Testis (tissue), 3 donors: ENCODE measurements around the gene CREB3L1. TPM values are rescaled to one million over a fixed set of nuclear protein-coding genes. Genes with fewer than 3 reads are reported as not detected.

ENCODE experiments used
- DNase-seq: peaks from one replicate; pipeline ENCODE4 v3.0.0-alpha.2; 2019
- H3K27ac ChIP-seq, 2 donors: fragments of 200-600 bp; sonication (generic); one replicate each; pipeline ENCODE4 v1.5.1; 2019
- H3K27me3 ChIP-seq: fragments of 200-600 bp; sonication (generic); one replicate; pipeline ENCODE4 v1.5.1; 2019
- H3K36me3 ChIP-seq: fragments of 200-600 bp; sonication (generic); one replicate; pipeline ENCODE4 v1.5.1; 2017; ENCODE audit warnings: low read depth; ENCODE audit errors: missing control alignments
- H3K4me1 ChIP-seq: fragments of 200-600 bp; sonication (generic); one replicate; pipeline ENCODE4 v1.5.1; 2019
- H3K4me3 ChIP-seq, 2 donors: fragments of 200-600 bp; sonication (generic); one replicate each; pipeline ENCODE4 v1.5.1; 2017 to 2019
- H3K9me3 ChIP-seq: fragments of 200-600 bp; sonication (generic); one replicate; pipeline ENCODE4 v1.5.1; 2017
- CTCF ChIP-seq, 3 experiments: fragments of 450-650 bp in 2 of 3; fragments of 200-600 bp in 1 of 3; sonication (generic) in 1 of 3; IDR thresholded peaks; one replicate each; pipeline ENCODE4 v1.5.1; 2016 to 2019; ENCODE audit warnings: antibody characterized with exemption in 3 of 3, mild to moderate bottlenecking in 2 of 3, moderate library complexity in 1 of 3
- POLR2A ChIP-seq: fragments of 450-650 bp; IDR thresholded peaks from one replicate; pipeline ENCODE4 v1.6.1; 2017; ENCODE audit warnings: antibody characterized with exemption, mild to moderate bottlenecking, moderate library complexity
- WGBS, 2 donors: methylation state at CpG; one replicate each; pipeline ENCODE4 v1.1.5; 2018; 5-methylcytosine and 5-hydroxymethylcytosine counted together
- intact Hi-C: fragments of 100-400 bp; cut with DNase I; formaldehyde crosslinking; loops from one replicate; pipeline ENCODE4 v1.15.1; 2023; ENCODE audit warnings: low total_unique reads
- polyA plus RNA-seq: library from polyadenylated mRNA; stranded (reverse); fragments of 350-450 nt; fragmentation: Illumina TruSeq; extraction: RNeasy Lipid Tissue Mini Kit (QIAGEN cat#74804); gene quantifications from one replicate; pipeline ENCODE4 v1.2.3, GENCODE V29; 2014; ENCODE audit warnings: low read depth, low replicate concordance; ENCODE audit not compliant: insufficient read depth
- total RNA-seq, 2 donors: library from RNA; depleted of rRNA; stranded (reverse); fragments of >200 nt; gene quantifications; one replicate each; pipeline ENCODE4 v1.2.3, GENCODE V29; 2016

The CREB3L1 gene
- total and polyA plus RNA-seq, 3 donors from 2014 or later, result 5.2 to 19.2 (median 8.1) TPM

GRCh38 chr11:46307369-46307768, 29.9 kb downstream of the CREB3L1 start:
- no peak overlapping the region for H3K27ac ChIP-seq
- H3K36me3 ChIP-seq, result no peaks in the 10 kb centered on the region
- no peaks in the 10 kb centered on the region for H3K4me1 ChIP-seq
- no peaks in the 10 kb centered on the region for H3K27me3 ChIP-seq
- H3K4me3 ChIP-seq, result no peak overlapping the region
- WGBS, 2 donors, result 88 to 92% methylated on average over 3 of the region's 3 CpGs
- intact Hi-C loops, result no loop called here
- no peak for DNase-seq
- TF ChIP-seq POLR2A (no peak), CTCF (IDR thresholded peaks at IDR 0.05) (no peak)
- H3K9me3 ChIP-seq, result no peaks in the 10 kb centered on the region

GRCh38 chr11:46307785-46308341, 30.4 kb downstream of the CREB3L1 start:
- intact Hi-C loops, result no loop called here
- H3K27me3 ChIP-seq, result no peaks in the 10 kb centered on the region
- DNase-seq, result no peak
- no peaks in the 10 kb centered on the region for H3K36me3 ChIP-seq
- H3K9me3 ChIP-seq, result no peaks in the 10 kb centered on the region
- WGBS, 2 donors, result 72 to 100% methylated on average over 1 to 13 of the region's 14 CpGs
- TF ChIP-seq POLR2A (no peak), CTCF (IDR thresholded peaks at IDR 0.05) (no peak)
- no peaks in the 10 kb centered on the region for H3K4me1 ChIP-seq
- H3K4me3 ChIP-seq, result no peak overlapping the region
- H3K27ac ChIP-seq, result no peak overlapping the region

- no peaks in the 10 kb centered on the region for H3K4me1 ChIP-seq
- H3K27ac ChIP-seq, result no peak overlapping the region
- DNase-seq, result peak; percentile 89
- WGBS, 2 donors, result 38 to 42% methylated on average over 11 to 12 of the region's 12 CpGs
- H3K27me3 ChIP-seq, result no peaks in the 10 kb centered on the region
- H3K36me3 ChIP-seq, result no peaks in the 10 kb centered on the region
- TF ChIP-seq CTCF (IDR thresholded peaks at IDR 0.05), result peak; percentile 86 to 90 (median 89)
- TF ChIP-seq POLR2A, result no peak
- H3K9me3 ChIP-seq, result no peaks in the 10 kb centered on the region
- no peak overlapping the region for H3K4me3 ChIP-seq
- intact Hi-C loops, result no loop called here
Observed at GRCh38 chr11:46308631-46309419, 31.4 kb downstream of the CREB3L1 start.

GRCh38 chr11:46309814-46310259, 32.4 kb downstream of the CREB3L1 start:
- no peaks in the 10 kb centered on the region for H3K27me3 ChIP-seq
- TF ChIP-seq POLR2A (no peak), CTCF (IDR thresholded peaks at IDR 0.05) (no peak)
- H3K27ac ChIP-seq, result no peak overlapping the region
- H3K4me3 ChIP-seq, result no peak overlapping the region
- intact Hi-C loops, result no loop called here
- H3K4me1 ChIP-seq, result no peaks in the 10 kb centered on the region
- H3K36me3 ChIP-seq, result no peaks in the 10 kb centered on the region
- no peak for DNase-seq
- 75 to 84% methylated on average over 4 of the region's 4 CpGs for WGBS, 2 donors
- H3K9me3 ChIP-seq, result no peaks in the 10 kb centered on the region
